IPS-15b (cell line): ENCODE results near the gene RFNG.

Experiments
- H3K27me3 ChIP-seq: one replicate; pipeline ENCODE4 v1.6.1; 2013; ENCODE audit warnings: low read length; ENCODE audit not compliant: control insufficient read depth, insufficient read depth
- H3K36me3 ChIP-seq: one replicate; pipeline ENCODE4 v1.6.1; 2013; ENCODE audit warnings: low read length; ENCODE audit not compliant: control insufficient read depth, insufficient read depth
- H3K4me1 ChIP-seq: one replicate; pipeline ENCODE4 v1.6.1; 2013; ENCODE audit warnings: mild to moderate bottlenecking, low read length; ENCODE audit not compliant: control insufficient read depth, insufficient read depth
- H3K4me3 ChIP-seq: one replicate; pipeline ENCODE4 v1.5.1; 2013; ENCODE audit warnings: low read depth, low read length
- H3K9ac ChIP-seq: one replicate; pipeline ENCODE4 v1.6.1; 2013; ENCODE audit warnings: low read depth, mild to moderate bottlenecking, low read length
- H3K9me3 ChIP-seq: one replicate; pipeline ENCODE4 v1.6.1; 2013; ENCODE audit warnings: mild to moderate bottlenecking, low read length; ENCODE audit not compliant: control insufficient read depth, insufficient read depth

Gene RFNG

GRCh38 chr17:82016061-82016874, 35.3 kb downstream of the RFNG start:
- Histone ChIP-seq H3K9me3 (no peaks in the 10 kb centered on the region), H3K9ac (no peak overlapping the region), H3K27me3 (no peaks in the 10 kb centered on the region), H3K4me1 (no peaks in the 10 kb centered on the region), H3K4me3 (no peak overlapping the region), H3K36me3 (peaks cover 21% of the 10 kb centered on the region)

- no peak overlapping the region for H3K4me3 ChIP-seq
- peaks cover 19% of the 10 kb centered on the region for H3K36me3 ChIP-seq
- no peak overlapping the region for H3K9ac ChIP-seq
- H3K9me3 ChIP-seq, result no peaks in the 10 kb centered on the region
- H3K27me3 ChIP-seq, result no peaks in the 10 kb centered on the region
- no peaks in the 10 kb centered on the region for H3K4me1 ChIP-seq
Measured at GRCh38 chr17:82015311-82015971, 36.2 kb downstream of the RFNG start.

- H3K9ac ChIP-seq, result no peak overlapping the region
- no peaks in the 10 kb centered on the region for H3K9me3 ChIP-seq
- H3K27me3 ChIP-seq, result no peaks in the 10 kb centered on the region
- no peak overlapping the region for H3K4me3 ChIP-seq
- peaks cover 19% of the 10 kb centered on the region for H3K36me3 ChIP-seq
- no peaks in the 10 kb centered on the region for H3K4me1 ChIP-seq
Measured at GRCh38 chr17:82014971-82015310, 36.7 kb downstream of the RFNG start.

DNA sequence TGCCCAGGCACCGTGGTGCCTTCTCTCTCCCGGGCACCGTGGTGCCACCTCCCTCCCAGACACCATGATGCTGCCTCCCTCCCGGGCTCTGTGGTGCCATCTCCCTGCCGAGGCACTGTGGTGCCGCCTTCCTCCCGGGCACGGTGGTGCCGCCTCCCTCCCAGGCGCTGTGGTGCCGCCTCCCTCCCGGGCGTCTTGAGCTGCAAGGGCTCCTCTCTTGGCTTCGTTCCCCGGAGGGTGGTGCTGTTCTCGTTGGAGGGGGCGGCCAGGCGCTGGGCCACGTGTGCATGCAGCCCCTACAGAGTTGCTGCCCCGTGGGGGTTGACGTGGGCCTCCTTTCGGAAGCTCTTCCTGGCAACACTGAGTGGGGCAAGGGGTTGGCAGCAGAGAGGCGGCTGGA, 37.2 kb downstream of the RFNG start:
- no peak overlapping the region for H3K9ac ChIP-seq
- H3K27me3 ChIP-seq, result no peaks in the 10 kb centered on the region
- H3K4me3 ChIP-seq, result no peak overlapping the region
- no peaks in the 10 kb centered on the region for H3K9me3 ChIP-seq
- H3K4me1 ChIP-seq, result no peaks in the 10 kb centered on the region
- H3K36me3 ChIP-seq, result peaks cover 19% of the 10 kb centered on the region

DNA sequence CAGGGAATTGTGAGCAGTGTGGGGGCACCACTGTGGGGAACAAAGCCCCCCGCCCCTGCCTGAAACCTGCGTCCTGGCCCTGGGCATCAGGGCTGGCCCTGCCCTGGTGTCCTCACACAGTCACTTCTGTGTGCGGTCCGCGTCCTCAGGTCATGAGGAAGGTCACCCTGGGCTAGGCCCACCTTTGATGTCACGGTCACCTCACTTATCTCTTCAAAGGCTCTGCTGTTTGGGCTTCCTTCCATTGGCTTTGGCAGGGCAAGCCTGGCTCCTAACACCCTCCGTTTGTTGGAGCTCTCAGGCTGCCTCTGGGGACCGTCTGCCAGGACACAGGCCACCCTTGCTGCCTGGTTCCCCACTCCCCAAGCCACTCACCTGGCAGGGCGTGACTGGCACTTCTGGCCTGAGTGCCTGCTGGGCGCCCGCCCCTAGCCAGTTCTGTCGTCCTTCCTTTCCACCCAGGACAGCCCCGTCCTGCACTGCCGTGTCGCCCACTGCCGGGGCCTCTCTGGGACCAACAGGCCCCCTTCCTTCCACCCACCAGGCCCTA, 37.8 kb downstream of the RFNG start:
- Histone ChIP-seq H3K27me3 (no peaks in the 10 kb centered on the region), H3K4me1 (no peaks in the 10 kb centered on the region), H3K36me3 (peaks cover 14% of the 10 kb centered on the region), H3K9me3 (no peaks in the 10 kb centered on the region), H3K4me3 (no peak overlapping the region), H3K9ac (no peak overlapping the region)

- H3K9ac ChIP-seq, result no peak overlapping the region
- H3K27me3 ChIP-seq, result no peaks in the 10 kb centered on the region
Measured at GRCh38 chr17:82013341-82013740, 38.3 kb downstream of the RFNG start.

GRCh38 chr17:82012640-82013295, 38.8 kb downstream of the RFNG start:
- H3K4me3 ChIP-seq, result no peak overlapping the region
- no peaks in the 10 kb centered on the region for H3K9me3 ChIP-seq
- H3K27me3 ChIP-seq, result no peaks in the 10 kb centered on the region
- no peaks in the 10 kb centered on the region for H3K4me1 ChIP-seq
- H3K9ac ChIP-seq, result no peak overlapping the region
- peaks cover 8% of the 10 kb centered on the region for H3K36me3 ChIP-seq

More at GRCh38 chr17:82013341-82013740, 38.3 kb downstream of the RFNG start:
- H3K4me1 ChIP-seq, result no peaks in the 10 kb centered on the region
- no peaks in the 10 kb centered on the region for H3K9me3 ChIP-seq
- H3K36me3 ChIP-seq, result peaks cover 9% of the 10 kb centered on the region
- no peak overlapping the region for H3K4me3 ChIP-seq

DNA sequence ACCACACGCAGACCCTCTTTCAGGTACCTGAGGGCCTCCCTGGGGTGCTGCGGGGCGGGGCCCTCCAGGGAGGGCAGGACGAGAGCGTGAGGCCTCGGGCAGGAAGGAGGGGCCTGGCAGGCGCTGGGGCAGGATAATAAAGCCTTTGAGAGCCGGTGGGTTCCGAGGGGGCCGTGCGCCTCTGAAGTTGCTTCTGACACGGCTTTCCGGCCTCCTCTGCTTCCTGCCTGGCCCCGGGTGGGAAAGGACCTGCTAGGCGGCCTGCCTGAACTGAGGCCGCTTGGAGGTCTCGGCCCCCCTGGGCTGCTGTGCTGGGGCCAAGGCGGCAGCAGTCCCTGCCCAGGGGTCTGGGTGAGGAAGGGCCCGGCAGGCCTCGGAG, 39.4 kb downstream of the RFNG start:
- no peak overlapping the region for H3K9ac ChIP-seq

GRCh38 chr17:82011617-82012187, 39.9 kb downstream of the RFNG start:
- H3K4me3 ChIP-seq, result no peak overlapping the region
- no peaks in the 10 kb centered on the region for H3K4me1 ChIP-seq
- no peaks in the 10 kb centered on the region for H3K9me3 ChIP-seq
- no peaks in the 10 kb centered on the region for H3K27me3 ChIP-seq
- no peak overlapping the region for H3K9ac ChIP-seq
- peaks cover 4% of the 10 kb centered on the region for H3K36me3 ChIP-seq

More for the DNA sequence above, 39.4 kb downstream of the RFNG start:
- H3K4me1 ChIP-seq, result no peaks in the 10 kb centered on the region
- H3K4me3 ChIP-seq, result no peak overlapping the region
- no peaks in the 10 kb centered on the region for H3K9me3 ChIP-seq
- no peaks in the 10 kb centered on the region for H3K27me3 ChIP-seq
- H3K36me3 ChIP-seq, result peaks cover 5% of the 10 kb centered on the region

DNA sequence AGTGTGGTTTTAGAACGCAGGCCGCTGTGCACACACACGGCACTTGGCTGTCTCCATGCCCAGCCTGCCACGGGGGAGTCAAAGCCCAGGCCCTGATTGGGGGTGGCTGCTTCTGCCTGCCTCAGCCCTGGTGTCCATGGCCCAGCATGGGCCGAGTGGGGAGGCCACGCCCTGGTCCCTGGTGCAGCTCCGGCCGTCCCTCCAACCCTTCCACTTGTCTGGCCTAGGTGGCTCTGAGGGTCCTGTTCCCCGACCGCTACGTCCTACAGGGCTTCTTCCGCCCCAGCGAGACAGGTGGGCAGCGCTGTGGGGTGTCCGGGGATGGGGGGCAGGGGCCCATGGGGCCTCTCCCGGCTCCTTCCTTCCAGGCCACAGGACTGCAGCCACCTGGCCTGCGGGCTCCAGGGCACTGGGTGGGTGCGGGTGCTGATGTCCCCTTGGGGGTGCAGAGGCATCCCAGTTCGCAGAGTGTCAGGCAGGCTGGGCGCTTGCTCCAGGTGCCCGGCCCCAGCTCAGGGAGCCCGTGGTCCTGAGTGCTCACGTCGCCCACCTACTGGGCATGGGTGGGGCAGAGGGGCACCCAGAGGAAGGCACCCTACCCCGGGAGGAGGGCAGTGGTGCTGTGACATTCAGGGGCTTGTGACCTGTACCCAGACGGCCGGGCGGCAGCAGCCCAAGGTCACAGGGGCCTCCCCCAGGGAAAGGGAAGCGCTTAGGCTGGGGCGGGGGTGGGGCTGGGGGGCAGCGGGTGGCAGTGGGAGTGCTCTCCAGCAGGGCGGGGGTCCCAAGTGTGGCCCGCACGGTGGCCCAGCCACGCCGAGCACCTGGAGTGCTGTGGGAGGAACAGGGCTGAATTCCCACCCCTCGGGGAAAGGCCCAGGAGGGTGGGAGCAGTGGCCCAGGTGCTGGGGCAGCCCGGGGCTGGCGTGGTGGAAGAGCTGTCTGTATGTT, 40.8 kb downstream of the RFNG start:
- no peaks in the 10 kb centered on the region for H3K4me1 ChIP-seq
- no peaks in the 10 kb centered on the region for H3K27me3 ChIP-seq
- peaks cover 4% of the 10 kb centered on the region for H3K36me3 ChIP-seq
- no peaks in the 10 kb centered on the region for H3K9me3 ChIP-seq
- no peak overlapping the region for H3K9ac ChIP-seq
- no peak overlapping the region for H3K4me3 ChIP-seq

DNA sequence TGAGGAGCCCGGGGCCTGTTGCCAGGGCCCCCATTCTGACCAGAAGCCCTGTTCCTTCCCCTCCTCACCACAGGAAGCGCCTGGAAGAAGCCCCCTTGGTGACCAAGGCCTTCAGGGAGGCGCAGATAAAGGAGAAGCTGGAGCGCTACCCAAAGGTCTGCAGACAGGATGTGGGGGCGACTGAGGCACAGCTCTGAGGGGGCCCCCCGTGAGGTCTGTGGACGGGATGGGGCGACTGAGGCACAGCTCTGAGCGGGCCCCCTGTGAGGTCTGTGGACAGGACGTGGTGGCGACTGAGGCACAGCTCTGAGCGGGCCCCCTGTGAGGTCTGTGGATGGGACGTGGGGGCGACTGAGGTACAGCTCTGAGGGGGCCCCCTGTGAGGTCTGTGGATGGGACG, 42.2 kb downstream of the RFNG start:
- Histone ChIP-seq H3K4me3 (no peak overlapping the region), H3K36me3 (peaks cover 4% of the 10 kb centered on the region), H3K27me3 (no peaks in the 10 kb centered on the region), H3K9me3 (no peaks in the 10 kb centered on the region), H3K9ac (no peak overlapping the region), H3K4me1 (no peaks in the 10 kb centered on the region)
